Measurements from ENCODE around the gene DNAL1.

DNAL1 gene

GRCh38 chr14:73740618-73741326 is 96.0 kb downstream of the DNAL1 start:
- Histone ChIP-seq H3K4me3 (ENCODE audit: low read length in 2 of 2) (no peak overlapping the region), H2BK5ac (ENCODE audit: low read length) (no peak overlapping the region), H3K9me3 (replicated peaks in 1 of 2; ENCODE audit: control insufficient read depth in 2 of 2, insufficient read depth in 1 of 2, low read depth in 1 of 2, low read length in 2 of 2) (no peaks in the 10 kb centered on the region), H2AK5ac (ENCODE audit: low read depth, low read length) (peak overlapping the region; percentile 70), H3K4me2 (ENCODE audit: insufficient read depth, low read length, poor library complexity, severe bottlenecking) (no peak overlapping the region), H3K9ac (ENCODE audit: low read depth, low read length, poor library complexity) (no peak overlapping the region), H3K18ac (ENCODE audit: low read length) (peak overlapping the region; percentile 87), H3K36me3 (replicated peaks in 1 of 2; ENCODE audit: control insufficient read depth in 2 of 2, insufficient read depth in 2 of 2, low read length in 2 of 2) (peaks cover 5 to 37% of the 10 kb centered on the region in 2 donors), H2BK15ac (ENCODE audit: low read length) (no peak overlapping the region), H3K79me1 (ENCODE audit: low read depth, low read length) (peaks cover 8% of the 10 kb centered on the region), H3K23ac (ENCODE audit: low read depth, low read length, poor library complexity) (no peak overlapping the region), H2BK12ac (ENCODE audit: low read length) (peak overlapping the region; percentile 36), H3K14ac (ENCODE audit: low read length) (peak overlapping the region; percentile 25), H3K4me1 (ENCODE audit: control insufficient read depth in 2 of 2, insufficient read depth in 1 of 2, low read depth in 1 of 2, low read length in 2 of 2) (peaks cover 23 to 39% of the 10 kb centered on the region in 2 donors), H4K8ac (ENCODE audit: low read depth, low read length) (no peak overlapping the region), H2AFZ (ENCODE audit: low read length) (peak overlapping the region; percentile 73), H4K91ac (ENCODE audit: low read depth, low read length, poor library complexity) (no peak overlapping the region), H3K27ac (replicated peaks; ENCODE audit: low read length) (peak overlapping the region; percentile 7), H3K27me3 (ENCODE audit: control insufficient read depth in 3 of 3, insufficient read depth in 3 of 3, low read depth in 1 of 3, low read length in 3 of 3) (no peaks in the 10 kb centered on the region), H3K4ac (ENCODE audit: low read length) (peak overlapping the region; percentile 2), H2BK120ac (ENCODE audit: low read depth, low read length) (no peak overlapping the region)
- no peak for DNase-seq (ENCODE audit: low spot score)
- no CpG with 5 or more reads among the region's 9 CpGs for WGBS, 2 donors (ENCODE audit: extremely low coverage in 2 of 2, insufficient read length in 2 of 2, insufficient replicate concordance in 1 of 2)

DNA sequence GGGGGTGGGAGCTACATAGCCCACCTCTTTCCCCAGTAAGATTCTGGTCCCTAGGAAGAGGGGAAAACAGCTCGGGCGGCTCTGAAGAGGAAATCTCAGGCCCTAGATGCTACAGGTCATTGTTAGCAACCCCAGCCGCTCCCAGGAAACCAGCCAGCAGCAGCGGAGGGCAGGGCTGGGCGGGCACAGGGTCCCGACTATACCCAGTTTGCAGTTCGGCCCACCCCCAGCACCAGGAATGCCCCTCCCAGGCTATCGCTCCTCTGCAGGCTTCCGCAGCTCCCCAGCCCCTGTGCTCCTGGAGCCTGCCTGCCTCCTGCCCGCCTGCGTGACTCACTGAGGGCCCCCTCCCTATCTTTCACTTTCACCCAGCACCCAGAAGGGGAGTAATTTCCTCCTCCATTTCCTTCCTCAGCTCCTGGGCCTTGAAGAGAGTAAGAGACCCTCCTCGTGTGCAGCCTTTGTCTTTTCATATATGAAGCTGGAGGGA is 96.6 kb downstream of the DNAL1 start:
- Histone ChIP-seq H4K8ac (ENCODE audit: low read depth, low read length) (no peak overlapping the region), H3K18ac (ENCODE audit: low read length) (peak overlapping the region; percentile 93), H3K23ac (ENCODE audit: low read depth, low read length, poor library complexity) (peak overlapping the region; percentile 2), H3K9ac (ENCODE audit: low read depth, low read length, poor library complexity) (peak overlapping the region; percentile 32), H2AK5ac (ENCODE audit: low read depth, low read length) (no peak overlapping the region), H3K4me2 (ENCODE audit: insufficient read depth, low read length, poor library complexity, severe bottlenecking) (no peak overlapping the region), H3K79me1 (ENCODE audit: low read depth, low read length) (peaks cover 8% of the 10 kb centered on the region), H3K4me3 (ENCODE audit: low read length in 2 of 2) (peak overlapping the region in 1 of 2 donors; percentile 15), H3K9me3 (replicated peaks in 1 of 2; ENCODE audit: control insufficient read depth in 2 of 2, insufficient read depth in 1 of 2, low read depth in 1 of 2, low read length in 2 of 2) (no peaks in the 10 kb centered on the region), H2BK12ac (ENCODE audit: low read length) (no peak overlapping the region), H3K36me3 (replicated peaks in 1 of 2; ENCODE audit: control insufficient read depth in 2 of 2, insufficient read depth in 2 of 2, low read length in 2 of 2) (peaks cover 5 to 33% of the 10 kb centered on the region in 2 donors), H2BK15ac (ENCODE audit: low read length) (no peak overlapping the region), H3K27me3 (ENCODE audit: control insufficient read depth in 3 of 3, insufficient read depth in 3 of 3, low read depth in 1 of 3, low read length in 3 of 3) (no peaks in the 10 kb centered on the region), H2BK5ac (ENCODE audit: low read length) (no peak overlapping the region), H3K14ac (ENCODE audit: low read length) (no peak overlapping the region), H2BK120ac (ENCODE audit: low read depth, low read length) (no peak overlapping the region), H3K4me1 (ENCODE audit: control insufficient read depth in 2 of 2, insufficient read depth in 1 of 2, low read depth in 1 of 2, low read length in 2 of 2) (peaks cover 28 to 39% of the 10 kb centered on the region in 2 donors), H4K91ac (ENCODE audit: low read depth, low read length, poor library complexity) (no peak overlapping the region), H3K27ac (replicated peaks; ENCODE audit: low read length) (peak overlapping the region; percentile 23), H2AFZ (ENCODE audit: low read length) (peak overlapping the region; percentile 73), H3K4ac (ENCODE audit: low read length) (no peak overlapping the region)
- no CpG with 5 or more reads among the region's 12 CpGs for WGBS, 2 donors (ENCODE audit: extremely low coverage in 2 of 2, insufficient read length in 2 of 2, insufficient replicate concordance in 1 of 2)
- DNase-seq (ENCODE audit: low spot score) = no peak

DNA sequence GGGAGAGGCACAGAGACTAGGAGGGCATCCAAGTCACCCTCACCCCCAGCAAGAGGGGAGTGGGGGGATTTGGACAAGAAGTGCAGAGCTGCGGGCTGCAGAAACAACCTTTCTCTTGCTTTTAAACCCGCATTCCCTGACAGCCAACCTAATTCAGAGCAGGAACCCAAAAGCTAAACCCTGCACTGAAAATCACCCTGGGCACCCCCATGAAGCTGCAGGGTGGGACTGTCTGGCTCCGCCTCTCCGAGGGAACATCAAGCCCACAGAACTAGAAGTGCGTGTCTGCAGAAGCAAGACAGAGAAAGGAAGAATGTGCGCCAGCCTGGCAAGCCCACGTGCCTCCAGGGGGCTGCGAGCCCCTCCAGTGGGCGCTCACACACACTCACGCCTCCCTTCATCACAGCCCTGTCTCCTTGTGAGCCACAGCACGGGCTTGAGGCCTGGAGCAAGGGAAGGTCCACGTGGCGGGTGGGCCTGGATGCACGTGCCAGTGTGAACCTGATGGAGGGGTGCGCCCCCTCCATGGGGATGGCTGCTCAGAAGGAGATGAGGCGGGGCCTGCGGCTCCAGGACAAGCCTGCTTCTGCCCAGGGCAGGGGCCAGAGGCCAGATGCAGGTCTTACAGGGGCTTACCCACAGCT is 97.2 kb downstream of the DNAL1 start:
- peak overlapping the region; percentile 28 for H2AK5ac ChIP-seq (ENCODE audit: low read depth, low read length)
- H2BK15ac ChIP-seq (ENCODE audit: low read length) = peak overlapping the region; percentile 80
- H3K9ac ChIP-seq (ENCODE audit: low read depth, low read length, poor library complexity) = peak overlapping the region; percentile 86
- H2AFZ ChIP-seq (ENCODE audit: low read length) = peak overlapping the region; percentile 73
- peaks cover 32 to 44% of the 10 kb centered on the region in 2 donors for H3K4me1 ChIP-seq (ENCODE audit: control insufficient read depth in 2 of 2, insufficient read depth in 1 of 2, low read depth in 1 of 2, low read length in 2 of 2)
- peak overlapping the region; percentile 3 for H2BK5ac ChIP-seq (ENCODE audit: low read length)
- peak overlapping the region in 1 of 2 donors; percentile 15 for H3K4me3 ChIP-seq (ENCODE audit: low read length in 2 of 2)
- H2BK12ac ChIP-seq (ENCODE audit: low read length) = peak overlapping the region; percentile 86
- H3K9me3 ChIP-seq (replicated peaks in 1 of 2; ENCODE audit: control insufficient read depth in 2 of 2, insufficient read depth in 1 of 2, low read depth in 1 of 2, low read length in 2 of 2) = no peaks in the 10 kb centered on the region
- no peak overlapping the region for H3K4me2 ChIP-seq (ENCODE audit: insufficient read depth, low read length, poor library complexity, severe bottlenecking)
- H3K79me1 ChIP-seq (ENCODE audit: low read depth, low read length) = peaks cover 8% of the 10 kb centered on the region
- peaks cover 4 to 27% of the 10 kb centered on the region in 2 donors for H3K36me3 ChIP-seq (replicated peaks in 1 of 2; ENCODE audit: control insufficient read depth in 2 of 2, insufficient read depth in 2 of 2, low read length in 2 of 2)
- peak overlapping the region; percentile 61 for H3K23ac ChIP-seq (ENCODE audit: low read depth, low read length, poor library complexity)
- WGBS, 2 donors (ENCODE audit: extremely low coverage in 2 of 2, insufficient read length in 2 of 2, insufficient replicate concordance in 1 of 2) = no CpG with 5 or more reads among the region's 17 CpGs
- H3K27ac ChIP-seq (replicated peaks; ENCODE audit: low read length) = peak overlapping the region; percentile 23
- peak overlapping the region; percentile 78 for H3K14ac ChIP-seq (ENCODE audit: low read length)
- no peak overlapping the region for H4K91ac ChIP-seq (ENCODE audit: low read depth, low read length, poor library complexity)
- DNase-seq (ENCODE audit: low spot score) = no peak
- H3K4ac ChIP-seq (ENCODE audit: low read length) = peak overlapping the region; percentile 24
- H3K18ac ChIP-seq (ENCODE audit: low read length) = peak overlapping the region; percentile 93
- no peak overlapping the region for H2BK120ac ChIP-seq (ENCODE audit: low read depth, low read length)
- H4K8ac ChIP-seq (ENCODE audit: low read depth, low read length) = no peak overlapping the region
- no peaks in the 10 kb centered on the region for H3K27me3 ChIP-seq (ENCODE audit: control insufficient read depth in 3 of 3, insufficient read depth in 3 of 3, low read depth in 1 of 3, low read length in 3 of 3)
